ENCODE data around the gene OFD1.

OFD1 gene

GRCh38 chrX:13703589-13703988 is 31.0 kb upstream of the OFD1 start:
- TF ChIP-seq CTCF (IDR thresholded peaks at IDR 0.05) = no peak

- no peak for TF ChIP-seq CTCF (IDR thresholded peaks at IDR 0.05)
Observed at GRCh38 chrX:13711141-13711540, 23.4 kb upstream of the OFD1 start.

- no peak for TF ChIP-seq CTCF (IDR thresholded peaks at IDR 0.05)
Observed at GRCh38 chrX:13716455-13716854, 18.1 kb upstream of the OFD1 start.

- no peak for TF ChIP-seq CTCF (IDR thresholded peaks at IDR 0.05)
Observed at GRCh38 chrX:13716905-13717304, 17.6 kb upstream of the OFD1 start.

- TF ChIP-seq CTCF (IDR thresholded peaks at IDR 0.05) = no peak
Observed at GRCh38 chrX:13717700-13718472, 16.7 kb upstream of the OFD1 start.

DNA sequence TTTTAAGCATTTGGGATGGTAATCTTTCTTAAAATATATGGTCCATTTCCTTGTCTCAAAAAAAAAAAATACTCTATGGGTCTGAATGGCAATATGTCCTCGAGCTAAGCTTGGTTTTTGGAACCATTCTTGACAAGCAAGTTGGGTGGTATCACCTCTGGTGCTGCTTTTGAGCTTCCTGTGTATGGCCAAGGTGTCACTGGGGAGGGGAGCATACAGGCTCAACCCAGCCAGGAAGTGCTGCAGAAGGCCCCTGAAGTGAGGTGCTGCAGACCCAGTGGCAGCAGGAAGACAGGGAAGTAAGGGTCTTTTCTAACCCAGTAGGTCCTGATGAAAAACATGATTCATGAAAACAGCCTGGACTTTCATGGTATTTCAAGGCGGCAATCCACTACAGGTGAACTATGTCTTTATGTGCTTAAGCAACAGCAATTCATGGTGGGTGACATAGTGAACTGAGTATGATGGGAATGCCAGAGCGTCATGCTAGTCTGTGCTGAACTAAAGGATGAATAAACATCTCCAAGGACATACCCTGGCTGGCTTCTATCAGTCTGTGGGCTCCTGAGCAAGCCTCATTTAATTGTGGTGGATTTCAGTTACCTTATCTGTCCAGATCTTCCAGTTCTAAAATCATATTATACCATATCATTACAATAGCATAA is 15.2 kb upstream of the OFD1 start:
- no peak for TF ChIP-seq CTCF (IDR thresholded peaks at IDR 0.05)

GRCh38 chrX:13721371-13721770 is 13.2 kb upstream of the OFD1 start:
- no peak for TF ChIP-seq CTCF (IDR thresholded peaks at IDR 0.05)

All from LNCAP (cell line).